Calu3 (cell line): ENCODE results near the gene HOXD10. TPM values are rescaled to one million over a fixed set of nuclear protein-coding genes. Genes with fewer than 3 reads are reported as not detected.

Source experiments
- BruUV-seq: library from RNA; stranded (reverse); fragments of 400-500 nt; replicated peaks from 2 replicates; lab custom pipeline; 2021; lab: Mats Ljungman, UMichigan
- CTCF ChIA-PET: fragments of 300-600 bp; sonication (Branson Sonifier 250); formaldehyde crosslinking; loops from one replicate; lab custom pipeline; 2022; ENCODE audit warnings: antibody characterized with exemption; lab: Charles Lee
- DNase-seq: peaks from one replicate; pipeline ENCODE4 v3.0.0; 2022
- H3K27ac Mint-ChIP-seq: one replicate; pipeline ENCODE4 v1.8.0; 2022; ENCODE audit warnings: mixed read lengths; ENCODE audit not compliant: unreplicated experiment
- H3K27me3 Mint-ChIP-seq: one replicate; pipeline ENCODE4 v1.8.0; 2022; ENCODE audit warnings: mixed read lengths; ENCODE audit not compliant: unreplicated experiment
- H3K36me3 Mint-ChIP-seq: one replicate; pipeline ENCODE4 v1.8.0; 2022; ENCODE audit warnings: mild to moderate bottlenecking, moderate library complexity, mixed read lengths; ENCODE audit not compliant: insufficient read depth, unreplicated experiment
- H3K4me1 Mint-ChIP-seq: one replicate; pipeline ENCODE4 v1.8.0; 2022; ENCODE audit warnings: mild to moderate bottlenecking, low read depth, mixed read lengths; ENCODE audit not compliant: unreplicated experiment
- H3K4me3 Mint-ChIP-seq: one replicate; pipeline ENCODE4 v1.8.0; 2022; ENCODE audit warnings: mild to moderate bottlenecking, low read depth, moderate library complexity, mixed read lengths; ENCODE audit not compliant: unreplicated experiment
- H3K9me3 Mint-ChIP-seq: one replicate; pipeline ENCODE4 v1.8.0; 2022; ENCODE audit warnings: low read depth, mixed read lengths; ENCODE audit not compliant: unreplicated experiment
- intact Hi-C: fragments of 100-400 bp; cut with micrococcal nuclease; formaldehyde crosslinking; loops from one replicate; pipeline ENCODE4 v1.10.0; 2022; ENCODE audit not compliant: unreplicated experiment
- total RNA-seq: library from RNA; stranded (reverse); gene quantifications from 2 replicates; pipeline ENCODE4 v1.2.3, GENCODE V29; 2022
- TF ChIP-seq, protein P1 (sequence below): fragments of 200-600 bp; IDR thresholded peaks from one replicate; pipeline ENCODE4 v1.8.0; 2022; ENCODE audit warnings: antibody characterized with exemption; ENCODE audit not compliant: unreplicated experiment

HOXD10 gene
- total RNA-seq, 1 experiment from 2014 or later: not detected

DNA sequence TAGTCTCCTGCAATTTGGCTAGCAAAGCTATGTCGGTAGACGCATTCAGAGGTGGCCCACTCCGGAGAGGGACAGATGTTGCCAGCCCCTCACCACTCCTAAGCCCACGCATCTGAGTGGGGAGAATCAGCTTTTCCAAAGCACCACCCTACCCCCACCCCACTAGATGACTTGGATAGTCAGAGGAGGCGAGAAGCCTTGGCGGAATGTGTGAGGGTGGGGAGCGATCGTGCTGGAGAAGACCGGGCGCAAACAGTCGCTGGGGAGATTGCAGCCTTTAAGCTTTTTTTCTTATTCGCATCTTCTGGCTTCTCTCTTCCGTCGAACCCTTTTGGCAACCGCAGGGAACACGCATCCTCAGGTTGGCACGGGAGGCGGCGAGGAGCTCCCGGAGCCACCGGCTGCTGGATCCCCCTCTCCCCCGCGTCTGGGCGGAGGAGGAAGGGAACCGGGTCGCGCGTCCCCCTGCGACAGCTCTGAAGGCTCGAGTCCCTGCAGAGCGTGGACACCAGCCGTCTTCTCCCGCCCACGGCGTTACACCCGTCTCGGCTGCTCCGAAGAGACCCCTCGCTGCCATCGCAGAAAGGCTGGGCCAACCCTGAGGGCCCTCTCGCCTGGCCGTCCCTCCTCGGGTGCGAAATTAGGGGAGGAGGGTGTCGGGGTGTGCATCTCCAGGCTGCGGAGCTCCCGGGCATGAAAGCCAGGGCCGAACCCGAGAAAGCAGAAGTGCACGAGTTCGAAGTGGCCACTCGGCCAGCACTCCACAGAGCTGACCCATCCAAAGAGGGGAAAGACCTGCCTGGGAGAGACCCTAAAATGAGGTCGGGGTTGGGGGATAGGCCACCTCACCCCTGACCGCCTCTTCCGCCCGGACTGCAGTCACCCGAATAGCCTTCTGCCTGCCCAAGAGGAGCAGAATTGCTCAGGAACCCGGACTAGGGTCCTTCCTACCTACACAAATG is 45.0 kb upstream of the HOXD10 start:
- no peak for DNase-seq
- BruUV-seq: no TSS peak
- H3K27ac Mint-ChIP-seq: no peak overlapping the region
- CTCF ChIA-PET: interaction anchor here (0.9 kb wide), 1 partner anchor 19 kb away, joined by 3 read pairs; no protein-coding TSS in a partner anchor
- H3K4me3 Mint-ChIP-seq: no peak overlapping the region
- H3K4me1 Mint-ChIP-seq: peaks cover 5% of the 10 kb centered on the region
- H3K9me3 Mint-ChIP-seq: peaks cover 3% of the 10 kb centered on the region
- intact Hi-C loops: loop anchor here (10.0 kb wide), 1 partner anchor 107 kb away; no protein-coding TSS in a partner anchor
- no peaks in the 10 kb centered on the region for H3K36me3 Mint-ChIP-seq
- TF ChIP-seq, protein P1, sequence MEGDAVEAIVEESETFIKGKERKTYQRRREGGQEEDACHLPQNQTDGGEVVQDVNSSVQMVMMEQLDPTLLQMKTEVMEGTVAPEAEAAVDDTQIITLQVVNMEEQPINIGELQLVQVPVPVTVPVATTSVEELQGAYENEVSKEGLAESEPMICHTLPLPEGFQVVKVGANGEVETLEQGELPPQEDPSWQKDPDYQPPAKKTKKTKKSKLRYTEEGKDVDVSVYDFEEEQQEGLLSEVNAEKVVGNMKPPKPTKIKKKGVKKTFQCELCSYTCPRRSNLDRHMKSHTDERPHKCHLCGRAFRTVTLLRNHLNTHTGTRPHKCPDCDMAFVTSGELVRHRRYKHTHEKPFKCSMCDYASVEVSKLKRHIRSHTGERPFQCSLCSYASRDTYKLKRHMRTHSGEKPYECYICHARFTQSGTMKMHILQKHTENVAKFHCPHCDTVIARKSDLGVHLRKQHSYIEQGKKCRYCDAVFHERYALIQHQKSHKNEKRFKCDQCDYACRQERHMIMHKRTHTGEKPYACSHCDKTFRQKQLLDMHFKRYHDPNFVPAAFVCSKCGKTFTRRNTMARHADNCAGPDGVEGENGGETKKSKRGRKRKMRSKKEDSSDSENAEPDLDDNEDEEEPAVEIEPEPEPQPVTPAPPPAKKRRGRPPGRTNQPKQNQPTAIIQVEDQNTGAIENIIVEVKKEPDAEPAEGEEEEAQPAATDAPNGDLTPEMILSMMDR: no peak
- H3K27me3 Mint-ChIP-seq: peaks cover 22% of the 10 kb centered on the region

GRCh38 chr2:176072292-176072669 is 44.3 kb upstream of the HOXD10 start:
- peaks cover 22% of the 10 kb centered on the region for H3K27me3 Mint-ChIP-seq

DNA sequence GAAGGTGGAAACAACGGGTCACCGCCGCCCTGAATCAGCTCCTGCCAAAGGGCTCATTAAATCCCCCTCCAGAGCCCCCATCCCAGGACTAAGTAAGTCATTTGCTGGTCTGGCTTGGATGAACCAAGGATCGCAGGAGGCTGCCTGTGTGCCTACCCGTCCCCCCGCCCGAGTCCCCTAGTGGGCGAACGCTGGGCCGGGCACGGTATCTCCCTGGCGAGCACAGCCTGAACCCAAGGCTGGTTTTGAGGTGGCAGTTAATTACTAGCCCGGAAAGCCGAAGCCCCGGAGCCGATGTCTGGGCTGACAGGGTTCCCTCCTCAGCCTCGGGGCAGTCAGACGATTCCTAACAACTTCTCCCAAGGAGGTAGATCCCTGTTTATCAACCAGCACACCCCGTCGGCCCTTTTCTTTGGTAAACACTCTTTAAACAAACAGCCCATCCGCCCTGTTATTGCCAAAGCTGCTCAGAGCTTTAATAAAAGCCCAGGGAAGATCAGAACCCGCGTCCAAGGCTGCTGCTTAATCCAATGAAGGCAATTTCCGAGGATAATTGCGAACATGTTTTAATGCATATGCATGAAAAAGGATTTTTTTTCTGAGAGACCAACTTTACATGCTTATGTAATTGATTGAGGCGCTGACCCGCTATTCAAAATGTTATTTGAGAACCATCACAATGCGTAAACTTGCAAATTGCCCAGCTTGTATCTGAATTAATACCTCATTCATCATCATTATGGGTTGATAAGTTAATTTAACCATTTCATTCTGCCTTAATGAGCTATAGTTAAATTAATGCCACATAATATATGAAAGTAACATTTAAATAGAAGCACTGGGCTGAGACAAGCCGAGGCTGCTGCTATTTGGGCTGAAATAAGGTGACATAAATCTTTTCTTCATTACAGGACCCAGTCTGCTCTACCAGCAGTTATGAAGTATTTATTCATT is 43.4 kb upstream of the HOXD10 start:
- TF ChIP-seq, protein P1: no peak
- CTCF ChIA-PET: no interaction called here
- peaks cover 8% of the 10 kb centered on the region for H3K4me1 Mint-ChIP-seq

More at GRCh38 chr2:176072292-176072669, 44.3 kb upstream of the HOXD10 start:
- CTCF ChIA-PET: no interaction called here
- Mint-ChIP-seq H3K4me3 (no peak overlapping the region), H3K4me1 (peaks cover 8% of the 10 kb centered on the region), H3K27ac (no peak overlapping the region), H3K9me3 (peaks cover 3% of the 10 kb centered on the region), H3K36me3 (no peaks in the 10 kb centered on the region)
- DNase-seq: no peak
- no TSS peak for BruUV-seq
- intact Hi-C loops: loop anchor here (10.0 kb wide), 1 partner anchor 107 kb away; no protein-coding TSS in a partner anchor
- TF ChIP-seq, protein P1: no peak

GRCh38 chr2:176074919-176075425 is 41.6 kb upstream of the HOXD10 start:
- TF ChIP-seq, protein P1: no peak
- no TSS peak for BruUV-seq
- no peak overlapping the region for H3K4me3 Mint-ChIP-seq
- intact Hi-C loops: loop anchor here (10.0 kb wide), 1 partner anchor 110 kb away; no protein-coding TSS in a partner anchor
- peaks cover 42% of the 10 kb centered on the region for H3K27me3 Mint-ChIP-seq
- no peaks in the 10 kb centered on the region for H3K9me3 Mint-ChIP-seq
- H3K36me3 Mint-ChIP-seq: peaks cover 8% of the 10 kb centered on the region
- CTCF ChIA-PET: no interaction called here
- DNase-seq: no peak
- no peak overlapping the region for H3K27ac Mint-ChIP-seq
- H3K4me1 Mint-ChIP-seq: peaks cover 8% of the 10 kb centered on the region

More for the DNA sequence above, 43.4 kb upstream of the HOXD10 start:
- Mint-ChIP-seq H3K9me3 (peaks cover 3% of the 10 kb centered on the region), H3K4me3 (no peak overlapping the region), H3K27ac (no peak overlapping the region), H3K36me3 (no peaks in the 10 kb centered on the region), H3K27me3 (peaks cover 24% of the 10 kb centered on the region)
- no TSS peak for BruUV-seq
- no peak for DNase-seq
- intact Hi-C loops: loop anchor here (10.0 kb wide), 1 partner anchor 108 kb away; no protein-coding TSS in a partner anchor
